ENCODE results near the gene OBP2A.
"Not testable (repeated sequence)": the region's sequence is repeated elsewhere in the genome, so short reads cannot be mapped to it uniquely, and the experiment has no call there.

OBP2A gene

DNA sequence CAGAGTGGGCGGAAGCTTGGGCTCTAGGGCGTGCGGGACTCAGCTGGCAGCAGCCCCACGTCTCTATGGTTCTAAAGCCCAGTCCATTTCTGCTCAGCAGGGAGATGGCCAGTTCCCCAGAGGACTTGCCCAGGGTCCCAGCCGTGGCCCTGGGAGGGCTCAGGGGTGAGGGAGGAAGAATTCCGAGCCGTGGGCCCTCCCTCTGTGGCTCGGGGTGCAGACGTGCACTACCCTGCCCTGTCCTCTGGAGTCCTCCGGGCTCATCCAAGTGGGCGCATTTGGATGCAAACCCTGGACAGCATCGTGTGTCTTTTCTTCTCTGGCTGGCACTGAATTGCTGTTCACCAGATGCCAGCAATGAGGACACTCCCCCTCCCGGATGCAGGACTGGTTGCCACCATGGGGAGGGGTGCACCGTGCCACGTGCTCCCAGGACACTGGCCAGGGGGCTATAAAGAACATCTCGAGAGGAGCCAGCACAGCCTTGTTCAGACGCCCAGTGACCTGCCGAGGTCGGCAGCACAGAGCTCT lies at the start of gene OBP2A:
TSS of gene OBP2A (plus strand) at position 481 of the 531 bp plus-strand sequence. CDS start 55 bp downstream, outside the sequence.
- not testable (repeated sequence) for H3K4me3 ChIP-seq (ENCODE audit: low read length)

DNA sequence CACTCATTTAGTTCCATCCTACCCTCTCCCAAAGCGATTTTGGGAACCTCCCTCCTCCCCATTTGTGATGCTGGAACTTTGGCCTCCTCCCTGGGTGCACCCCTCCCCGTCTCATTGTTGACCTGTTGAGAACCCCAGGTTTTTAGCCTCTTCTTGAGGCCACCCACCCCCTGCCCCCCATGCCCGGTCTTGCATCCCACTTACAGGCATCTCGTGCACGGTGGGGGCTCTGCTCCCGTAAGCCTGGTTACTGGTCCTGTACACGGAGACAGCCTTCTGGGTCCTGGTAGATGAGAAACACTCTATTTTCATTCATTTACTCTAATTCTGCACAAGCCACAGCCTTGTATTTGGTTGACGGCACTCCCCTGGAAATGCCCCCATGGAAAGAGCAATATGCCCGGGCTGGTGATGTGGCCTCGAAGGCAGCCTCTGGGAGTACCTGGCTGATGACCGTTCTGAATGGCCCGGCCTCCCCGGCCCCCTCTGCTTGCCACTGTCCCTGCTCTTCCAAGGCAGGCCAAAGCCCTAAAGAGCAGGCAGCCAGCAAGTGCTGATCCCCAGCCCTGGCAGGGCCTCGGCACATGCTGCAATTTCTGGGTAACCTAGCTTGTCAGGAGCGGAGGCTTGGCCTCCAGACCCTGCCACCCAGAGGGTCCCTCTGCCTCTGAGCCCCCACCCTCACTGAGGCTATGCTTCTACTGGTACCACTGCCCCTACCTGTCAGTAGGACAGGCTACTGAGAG lies 47.4 kb upstream of the OBP2A start:
- no peak for TF ChIP-seq ZNF274 (IDR thresholded peaks at IDR 0.05; ENCODE audit: low read depth, low read length)
- H3K4me3 ChIP-seq (ENCODE audit: low read length): no peak overlapping the region

- H3K4me3 ChIP-seq (ENCODE audit: low read length): peak overlapping the region; percentile 87
- no peak for TF ChIP-seq ZNF274 (IDR thresholded peaks at IDR 0.05; ENCODE audit: low read depth, low read length)
Observed at GRCh38 chr9:135499326-135500070, 46.4 kb upstream of the OBP2A start.

DNA sequence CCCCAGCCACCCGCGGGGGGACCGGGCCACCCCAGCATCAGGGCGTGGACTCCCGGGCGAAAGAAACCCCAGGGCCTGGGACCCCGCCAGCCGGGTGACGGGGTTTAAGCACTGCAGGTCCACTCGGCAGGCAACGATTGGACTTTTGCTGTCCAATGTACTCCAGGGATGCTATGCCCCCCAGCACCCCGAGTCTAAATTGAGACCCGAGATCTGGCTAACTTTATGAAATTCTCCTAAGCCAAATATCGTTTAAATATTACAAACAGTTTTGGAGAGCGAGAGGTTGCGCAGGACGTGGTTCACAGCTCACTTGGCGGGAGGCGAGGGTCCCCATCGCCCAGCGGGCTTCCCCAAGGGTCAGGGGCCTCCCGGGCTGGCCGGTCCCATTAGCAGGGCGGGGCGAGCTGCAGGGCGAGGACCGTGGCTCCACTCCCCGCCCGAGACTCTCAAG lies 45.8 kb upstream of the OBP2A start:
- peak overlapping the region; percentile 87 for H3K4me3 ChIP-seq (ENCODE audit: low read length)
- TF ChIP-seq ZNF274 (IDR thresholded peaks at IDR 0.05; ENCODE audit: low read depth, low read length): no peak

- TF ChIP-seq ZNF274 (IDR thresholded peaks at IDR 0.05; ENCODE audit: low read depth, low read length): no peak
- peak within 1 kb of the TSS; percentile 87 for H3K4me3 ChIP-seq (ENCODE audit: low read length)
Observed at GRCh38 chr9:135500525-135501260, 45.2 kb upstream of the OBP2A start, which contains the start of gene MRPS2. Gene MRPS2 (plus strand): TSS chr9:135500682. CDS start chr9:135500711, 29 bp downstream.

GRCh38 chr9:135501261-135502167 lies 44.4 kb upstream of the OBP2A start:
- peak overlapping the region; percentile 87 for H3K4me3 ChIP-seq (ENCODE audit: low read length)
- TF ChIP-seq ZNF274 (IDR thresholded peaks at IDR 0.05; ENCODE audit: low read depth, low read length): no peak

- TF ChIP-seq ZNF274 (IDR thresholded peaks at IDR 0.05; ENCODE audit: low read depth, low read length): no peak
- H3K4me3 ChIP-seq (ENCODE audit: low read length): no peak overlapping the region
Observed at GRCh38 chr9:135502168-135502872, 43.6 kb upstream of the OBP2A start.

DNA sequence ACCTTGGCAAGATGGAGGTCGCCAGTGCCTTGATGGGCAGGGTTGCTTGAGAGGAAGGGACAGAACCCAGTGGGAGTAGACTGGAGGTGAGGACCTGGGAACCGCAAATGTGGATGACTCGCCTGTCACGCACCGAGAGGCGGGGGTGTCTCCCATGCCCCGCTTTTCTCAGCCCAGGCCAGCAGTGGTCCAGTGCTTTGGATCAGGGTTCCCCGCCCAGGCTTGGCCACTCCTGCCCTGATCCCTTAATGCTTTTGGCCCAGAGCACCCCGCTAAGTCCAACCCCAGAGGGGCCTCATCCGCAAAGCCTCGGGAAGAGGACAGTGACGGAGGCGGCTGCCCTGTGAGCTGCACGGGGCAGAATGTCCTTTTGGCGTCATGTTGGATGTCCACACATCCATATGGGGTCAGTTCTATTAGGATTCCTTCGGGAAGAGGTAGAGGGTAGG lies 43.0 kb upstream of the OBP2A start:
- no peak for TF ChIP-seq ZNF274 (IDR thresholded peaks at IDR 0.05; ENCODE audit: low read depth, low read length)
- no peak overlapping the region for H3K4me3 ChIP-seq (ENCODE audit: low read length)

DNA sequence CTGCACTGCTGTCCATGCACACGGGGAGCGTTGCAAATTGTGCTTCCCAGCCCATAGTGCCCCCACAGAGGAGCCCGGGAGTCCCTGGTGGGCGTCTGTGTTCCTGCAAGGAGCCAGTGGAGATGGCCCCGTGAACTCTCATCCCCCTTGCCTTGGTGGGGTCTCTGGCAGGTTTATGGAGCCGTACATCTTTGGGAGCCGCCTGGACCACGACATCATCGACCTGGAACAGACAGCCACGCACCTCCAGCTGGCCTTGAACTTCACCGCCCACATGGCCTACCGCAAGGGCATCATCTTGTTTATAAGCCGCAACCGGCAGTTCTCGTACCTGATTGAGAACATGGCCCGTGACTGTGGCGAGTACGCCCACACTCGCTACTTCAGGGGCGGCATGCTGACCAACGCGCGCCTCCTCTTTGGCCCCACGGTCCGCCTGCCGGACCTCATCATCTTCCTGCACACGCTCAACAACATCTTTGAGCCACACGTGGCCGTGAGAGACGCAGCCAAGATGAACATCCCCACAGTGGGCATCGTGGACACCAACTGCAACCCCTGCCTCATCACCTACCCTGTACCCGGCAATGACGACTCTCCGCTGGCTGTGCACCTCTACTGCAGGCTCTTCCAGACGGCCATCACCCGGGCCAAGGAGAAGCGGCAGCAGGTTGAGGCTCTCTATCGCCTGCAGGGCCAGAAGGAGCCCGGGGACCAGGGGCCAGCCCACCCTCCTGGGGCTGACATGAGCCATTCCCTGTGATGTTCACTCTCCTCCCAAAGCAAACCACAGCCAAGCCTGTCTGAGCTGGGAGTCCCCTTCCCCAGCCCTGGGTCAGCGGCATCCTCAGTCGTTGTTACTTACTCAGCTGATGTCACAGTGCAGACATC lies 42.3 kb upstream of the OBP2A start:
- no peak overlapping the region for H3K4me3 ChIP-seq (ENCODE audit: low read length)
- no peak for TF ChIP-seq ZNF274 (IDR thresholded peaks at IDR 0.05; ENCODE audit: low read depth, low read length)

DNA sequence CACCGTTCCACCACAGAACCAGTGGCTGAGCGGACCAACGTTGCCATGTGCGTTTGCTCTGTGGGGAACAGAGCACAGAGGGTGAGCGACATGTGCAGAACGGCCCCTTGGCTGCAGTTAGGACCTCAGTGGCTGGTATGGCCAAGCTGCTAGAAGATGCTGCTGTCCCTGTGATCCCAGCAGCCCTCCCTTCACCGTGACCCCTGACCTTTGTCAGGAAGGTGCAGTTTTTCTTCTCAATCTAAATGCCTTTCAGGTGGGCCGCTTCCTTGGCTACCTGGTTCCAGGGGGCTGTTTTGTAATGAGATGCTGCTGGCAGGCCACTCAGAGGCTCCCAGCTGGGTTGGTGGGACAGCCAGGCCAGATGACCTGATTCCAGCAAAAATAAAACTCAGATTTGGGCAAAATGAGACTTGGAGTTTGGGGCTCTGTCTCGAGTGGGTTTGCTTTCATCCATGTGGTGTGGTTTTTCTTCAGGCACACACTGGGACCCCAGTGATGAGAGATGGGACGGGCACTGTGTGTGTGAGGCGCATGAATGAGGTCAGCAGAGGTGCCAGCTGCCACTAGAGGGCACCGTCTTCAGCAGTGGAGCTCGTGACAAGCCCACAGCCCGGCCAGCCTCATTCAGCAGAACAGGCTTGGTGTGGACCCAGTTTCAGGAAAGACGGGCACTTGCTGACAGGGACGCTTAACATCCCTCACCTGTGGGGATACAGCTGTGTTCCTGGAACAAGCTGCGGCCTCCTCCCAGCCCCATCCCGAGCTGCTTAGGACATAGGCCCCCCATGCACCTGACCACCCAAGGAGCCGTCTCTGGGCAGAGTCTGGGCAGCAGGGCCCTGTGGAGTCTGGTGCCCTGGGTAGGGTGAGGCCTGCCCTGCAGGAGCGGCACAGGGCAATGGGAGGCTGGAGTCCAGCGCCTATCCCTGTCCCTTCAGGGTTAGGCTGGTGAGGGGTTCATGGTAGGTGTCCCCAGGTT lies 41.4 kb upstream of the OBP2A start:
- no peak for TF ChIP-seq ZNF274 (IDR thresholded peaks at IDR 0.05; ENCODE audit: low read depth, low read length)
- H3K4me3 ChIP-seq (ENCODE audit: low read length): no peak overlapping the region
